H9 (cell line): ENCODE data around the gene MTMR3. TPM values are rescaled to one million over a fixed set of nuclear protein-coding genes. Genes with fewer than 3 reads are reported as not detected.

ENCODE experiments used
- DNase-seq: peaks from one replicate; pipeline ENCODE4 v3.0.0-alpha.2; 2017
- H2AFZ ChIP-seq: one replicate; pipeline ENCODE4 v1.6.1; 2013; ENCODE audit warnings: mild to moderate bottlenecking, low read length, control low read depth, moderate library complexity
- H2AK5ac ChIP-seq: 2 replicates; pipeline ENCODE4 v1.6.1; 2013; ENCODE audit warnings: low read length, control low read depth, mixed read lengths; ENCODE audit not compliant: insufficient read length
- H2BK120ac ChIP-seq: one replicate; pipeline ENCODE4 v1.6.1; 2013; ENCODE audit warnings: low read depth, mild to moderate bottlenecking, low read length, control low read depth, inconsistent platforms; ENCODE audit not compliant: poor library complexity, severe bottlenecking
- H2BK12ac ChIP-seq: 2 replicates; pipeline ENCODE4 v1.6.1; 2013; ENCODE audit warnings: low read length, control low read depth, mixed read lengths, low read depth; ENCODE audit not compliant: insufficient read length
- H2BK15ac ChIP-seq: 2 replicates; pipeline ENCODE4 v1.6.1; 2013; ENCODE audit warnings: low read depth, low read length, control low read depth
- H2BK20ac ChIP-seq: one replicate; pipeline ENCODE4 v1.6.1; 2013; ENCODE audit warnings: low read depth, mild to moderate bottlenecking, low read length, control low read depth, inconsistent platforms; ENCODE audit not compliant: poor library complexity, severe bottlenecking
- H2BK5ac ChIP-seq: 2 replicates; pipeline ENCODE4 v1.6.1; 2013; ENCODE audit warnings: low read length, control low read depth, mixed read lengths; ENCODE audit not compliant: insufficient read length
- H3K14ac ChIP-seq: 2 replicates; pipeline ENCODE4 v1.6.1; 2013; ENCODE audit warnings: low read length, control low read depth; ENCODE audit not compliant: insufficient read depth
- H3K18ac ChIP-seq: 2 replicates; pipeline ENCODE4 v1.6.1; 2013; ENCODE audit warnings: low read depth, mild to moderate bottlenecking, mixed read lengths, low read length, control low read depth; ENCODE audit not compliant: insufficient read length
- H3K23ac ChIP-seq: 2 replicates; pipeline ENCODE4 v1.6.1; 2013; ENCODE audit warnings: low read length, control low read depth, mixed read lengths, low read depth; ENCODE audit not compliant: insufficient read length
- H3K23me2 ChIP-seq: 2 replicates; pipeline ENCODE4 v1.6.1; 2013; ENCODE audit warnings: low read depth, mild to moderate bottlenecking, mixed read lengths, low read length, control low read depth; ENCODE audit not compliant: insufficient read length, poor library complexity, severe bottlenecking
- H3K27ac ChIP-seq: 2 replicates; pipeline ENCODE4 v1.5.1; 2013; ENCODE audit warnings: low read length, control low read depth, mixed read lengths, low read depth; ENCODE audit not compliant: insufficient read length
- H3K27me3 ChIP-seq: 2 replicates; pipeline ENCODE4 v1.6.1; 2013; ENCODE audit warnings: low read length, control low read depth, inconsistent platforms; ENCODE audit not compliant: insufficient read depth
- H3K4ac ChIP-seq: 2 replicates; pipeline ENCODE4 v1.6.1; 2013; ENCODE audit warnings: low read depth, mild to moderate bottlenecking, control low read depth, inconsistent platforms, low read length, moderate library complexity
- H3K4me1 ChIP-seq: 2 replicates; pipeline ENCODE4 v1.6.1; 2013; ENCODE audit warnings: low read length, control low read depth, inconsistent platforms; ENCODE audit not compliant: insufficient read depth
- H3K4me2 ChIP-seq: 2 replicates; pipeline ENCODE4 v1.6.1; 2013; ENCODE audit warnings: low read length, control low read depth, mixed read lengths; ENCODE audit not compliant: insufficient read length, insufficient read depth
- H3K56ac ChIP-seq: 2 replicates; pipeline ENCODE4 v1.6.1; 2013; ENCODE audit warnings: low read depth, mild to moderate bottlenecking, mixed read lengths, low read length, control low read depth; ENCODE audit not compliant: insufficient read length
- H3K79me1 ChIP-seq: 2 replicates; pipeline ENCODE4 v1.6.1; 2013; ENCODE audit warnings: low read depth, mild to moderate bottlenecking, moderate library complexity, low read length, control low read depth, inconsistent platforms; ENCODE audit not compliant: insufficient read depth, poor library complexity, severe bottlenecking
- H3K79me2 ChIP-seq: 2 replicates; pipeline ENCODE4 v1.6.1; 2013; ENCODE audit warnings: low read length, control low read depth, inconsistent platforms; ENCODE audit not compliant: insufficient read depth
- H3K9ac ChIP-seq: 2 replicates; pipeline ENCODE4 v1.6.1; 2013; ENCODE audit warnings: low read length, control low read depth, mixed read lengths; ENCODE audit not compliant: insufficient read length; ENCODE audit errors: extremely low read depth
- H3K9me3 ChIP-seq: one replicate; pipeline ENCODE4 v1.6.1; 2013; ENCODE audit warnings: low read depth, low read length, inconsistent platforms; ENCODE audit not compliant: control insufficient read depth
- H3T11ph ChIP-seq: one replicate; pipeline ENCODE4 v1.6.1; 2013; ENCODE audit warnings: mild to moderate bottlenecking, low read length, control low read depth, inconsistent platforms
- H4K20me1 ChIP-seq: one replicate; pipeline ENCODE4 v1.6.1; 2013; ENCODE audit not compliant: control insufficient read depth, insufficient read length, insufficient read depth
- H4K5ac ChIP-seq: 2 replicates; pipeline ENCODE4 v1.6.1; 2013; ENCODE audit warnings: low read depth, mild to moderate bottlenecking, mixed read lengths, low read length, control low read depth; ENCODE audit not compliant: insufficient read length
- H4K8ac ChIP-seq: replicated peaks from 2 replicates; pipeline ENCODE4 v1.6.1; 2013; ENCODE audit warnings: low read length, control low read depth, mixed read lengths, low read depth; ENCODE audit not compliant: insufficient read length
- H4K91ac ChIP-seq: 2 replicates; pipeline ENCODE4 v1.6.1; 2013; ENCODE audit warnings: low read depth, mild to moderate bottlenecking, moderate library complexity, mixed read lengths, low read length, control low read depth; ENCODE audit not compliant: insufficient read length
- H3K27ac Mint-ChIP-seq, 3 experiments: 2 replicates in 2 of 3; 3 replicates in 1 of 3; pipeline ENCODE4 v1.8.0; 2020 to 2021; ENCODE audit warnings: mixed read lengths in 3 of 3, mild to moderate bottlenecking in 1 of 3, moderate library complexity in 1 of 3
- H3K27me3 Mint-ChIP-seq: 2 replicates; pipeline ENCODE4 v1.8.0; 2021; ENCODE audit warnings: low read depth, mild to moderate bottlenecking, moderate library complexity, mixed read lengths
- H3K36me3 Mint-ChIP-seq, 3 experiments: 2 replicates in 2 of 3; 3 replicates in 1 of 3; pipeline ENCODE4 v1.8.0; 2020 to 2021; ENCODE audit warnings: low read depth in 3 of 3, mixed read lengths in 3 of 3; ENCODE audit not compliant: insufficient read depth in 1 of 3
- H3K4me1 Mint-ChIP-seq, 2 experiments: 2 replicates each; pipeline ENCODE4 v1.8.0; 2020; ENCODE audit warnings: mixed read lengths in 2 of 2
- H3K4me3 Mint-ChIP-seq, 2 experiments: 2 replicates in 1 of 2; 3 replicates in 1 of 2; pipeline ENCODE4 v1.8.0; 2020 to 2021; ENCODE audit warnings: mild to moderate bottlenecking in 2 of 2, mixed read lengths in 2 of 2, moderate library complexity in 1 of 2
- H3K9me3 Mint-ChIP-seq, 2 experiments: 2 replicates in 1 of 2; 3 replicates in 1 of 2; pipeline ENCODE4 v1.8.0; 2020; ENCODE audit warnings: mild to moderate bottlenecking in 2 of 2, mixed read lengths in 2 of 2, moderate library complexity in 1 of 2
- WGBS: extraction: QIAGEN DNeasy Blood & Tissue Kit; methylation state at CpG from one replicate; pipeline ENCODE4 v1.1.7; 2013; ENCODE audit warnings: missing lambda C conversion rate, low lambda C conversion rate, mixed read lengths; ENCODE audit not compliant: insufficient read length; ENCODE audit errors: extremely low coverage; 5-methylcytosine and 5-hydroxymethylcytosine counted together
- total RNA-seq: library from RNA; stranded (reverse); gene quantifications from 2 replicates; pipeline ENCODE4 v1.2.1, GENCODE V29; 2021
- TF ChIP-seq, protein P1 (sequence below): fragments of 200-600 bp; sonication (generic); conservative IDR thresholded peaks from 3 replicates; pipeline ENCODE4 v1.8.0; 2021; ENCODE audit warnings: antibody characterized with exemption, mild to moderate bottlenecking

The MTMR3 gene
- total RNA-seq, 1 experiment from 2014 or later: 19.8 TPM

DNA sequence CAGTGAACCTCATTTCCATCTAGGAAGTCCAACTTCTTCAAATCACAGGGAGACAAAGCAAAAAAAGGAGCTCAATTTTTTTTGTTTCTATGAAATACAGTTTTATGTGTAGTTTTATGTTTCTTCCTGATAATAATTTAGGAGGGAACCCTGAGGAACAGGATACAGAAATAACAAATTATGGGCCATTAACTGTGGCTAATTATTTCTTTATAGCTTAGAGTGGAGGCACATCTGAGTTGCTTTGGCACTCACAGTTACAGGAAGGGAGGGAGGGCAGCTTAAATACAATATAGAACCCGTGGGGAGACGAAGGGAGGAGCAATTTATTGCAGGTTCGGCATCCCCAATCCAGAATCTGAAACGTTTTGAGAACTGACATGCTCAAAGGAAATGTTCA is 160.2 kb downstream of the MTMR3 start:
- Histone ChIP-seq H2AFZ (no peak overlapping the region), H3K9me3 (no peaks in the 10 kb centered on the region), H3K23ac (no peak overlapping the region), H3K23me2 (no peaks in the 10 kb centered on the region), H2AK5ac (no peak overlapping the region), H2BK12ac (no peak overlapping the region), H2BK5ac (no peak overlapping the region), H3K4me2 (no peak overlapping the region), H4K8ac (no peak overlapping the region), H3K14ac (no peak overlapping the region), H3T11ph (no peak overlapping the region), H2BK20ac (no peak overlapping the region), H4K20me1 (no peaks in the 10 kb centered on the region), H3K56ac (no peak overlapping the region), H2BK15ac (no peak overlapping the region), H3K4me1 (no peaks in the 10 kb centered on the region), H3K18ac (no peak overlapping the region), H3K27me3 (no peaks in the 10 kb centered on the region), H3K27ac (no peak overlapping the region), H4K5ac (no peak overlapping the region), H2BK120ac (no peak overlapping the region), H3K79me2 (no peaks in the 10 kb centered on the region), H3K79me1 (no peaks in the 10 kb centered on the region), H3K4ac (no peak overlapping the region), H4K91ac (no peak overlapping the region), H3K9ac (no peak overlapping the region)
- no peaks in the 10 kb centered on the region for H3K9me3 Mint-ChIP-seq
- H3K36me3 Mint-ChIP-seq: no peaks in the 10 kb centered on the region
- no peak for DNase-seq
- no peak overlapping the region for H3K4me3 Mint-ChIP-seq
- no peak overlapping the region for H3K27ac Mint-ChIP-seq
- TF ChIP-seq, protein P1, sequence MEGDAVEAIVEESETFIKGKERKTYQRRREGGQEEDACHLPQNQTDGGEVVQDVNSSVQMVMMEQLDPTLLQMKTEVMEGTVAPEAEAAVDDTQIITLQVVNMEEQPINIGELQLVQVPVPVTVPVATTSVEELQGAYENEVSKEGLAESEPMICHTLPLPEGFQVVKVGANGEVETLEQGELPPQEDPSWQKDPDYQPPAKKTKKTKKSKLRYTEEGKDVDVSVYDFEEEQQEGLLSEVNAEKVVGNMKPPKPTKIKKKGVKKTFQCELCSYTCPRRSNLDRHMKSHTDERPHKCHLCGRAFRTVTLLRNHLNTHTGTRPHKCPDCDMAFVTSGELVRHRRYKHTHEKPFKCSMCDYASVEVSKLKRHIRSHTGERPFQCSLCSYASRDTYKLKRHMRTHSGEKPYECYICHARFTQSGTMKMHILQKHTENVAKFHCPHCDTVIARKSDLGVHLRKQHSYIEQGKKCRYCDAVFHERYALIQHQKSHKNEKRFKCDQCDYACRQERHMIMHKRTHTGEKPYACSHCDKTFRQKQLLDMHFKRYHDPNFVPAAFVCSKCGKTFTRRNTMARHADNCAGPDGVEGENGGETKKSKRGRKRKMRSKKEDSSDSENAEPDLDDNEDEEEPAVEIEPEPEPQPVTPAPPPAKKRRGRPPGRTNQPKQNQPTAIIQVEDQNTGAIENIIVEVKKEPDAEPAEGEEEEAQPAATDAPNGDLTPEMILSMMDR: no peak
- no peaks in the 10 kb centered on the region; the same call in 1 of the 2 replicates for H3K27me3 Mint-ChIP-seq
- peaks cover 2% of the 10 kb centered on the region in 2 experiments; a peak in 3 of 4 replicates for H3K4me1 Mint-ChIP-seq
- no CpG with 5 or more reads among the region's 4 CpGs for WGBS
